Measurements from ENCODE around the gene TAF11L4. TPM values are rescaled to one million over a fixed set of nuclear protein-coding genes. Genes with fewer than 3 reads are reported as not detected.
"Not testable (repeated sequence)": the region's sequence is repeated elsewhere in the genome, so short reads cannot be mapped to it uniquely, and the experiment has no call there.

TAF11L4 gene
- total and polyA plus RNA-seq, 3 experiments from 2014 or later, result not detected

DNA sequence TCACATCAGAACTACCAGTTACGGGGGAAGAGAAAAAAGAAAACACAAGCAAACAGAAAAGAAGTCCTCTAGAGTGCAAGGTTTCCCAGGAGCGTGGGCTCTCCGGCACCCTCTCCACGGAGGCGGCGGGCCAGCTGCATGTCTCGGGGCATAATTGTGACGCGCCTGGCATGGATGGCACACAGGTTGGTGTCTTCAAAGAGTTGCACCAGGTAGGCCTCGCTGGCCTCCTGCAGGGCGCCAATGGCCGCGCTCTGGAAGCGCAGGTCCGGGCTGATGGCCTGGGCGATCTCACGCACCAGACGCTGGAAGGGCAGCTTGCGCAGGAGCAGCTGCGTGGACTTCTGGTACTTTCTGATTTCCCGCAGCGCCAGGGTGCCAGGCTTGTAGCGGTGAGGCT is 30.3 kb upstream of the TAF11L4 start:
- H3K27ac Mint-ChIP-seq; DNase-seq; H3K36me3 Mint-ChIP-seq; H3K4me1 ChIP-seq (ENCODE audit: insufficient read depth, low read length); POLR2A ChIA-PET; CTCF ChIA-PET; H3K27me3 Mint-ChIP-seq; H3K27ac ChIP-seq (ENCODE audit: low read depth, low read length); H3K4me3 Mint-ChIP-seq; H3K4me3 ChIP-seq (ENCODE audit: low read length); H3K4me1 Mint-ChIP-seq; H3K9me3 ChIP-seq (ENCODE audit: low read length); H3K27me3 ChIP-seq (ENCODE audit: insufficient read depth, low read length, poor library complexity, severe bottlenecking); H3K36me3 ChIP-seq (ENCODE audit: insufficient read depth, low read length): not testable (repeated sequence)
- peaks cover 4 to 34% (median 16%) of the 10 kb centered on the region in 5 donors for H3K9me3 Mint-ChIP-seq

DNA sequence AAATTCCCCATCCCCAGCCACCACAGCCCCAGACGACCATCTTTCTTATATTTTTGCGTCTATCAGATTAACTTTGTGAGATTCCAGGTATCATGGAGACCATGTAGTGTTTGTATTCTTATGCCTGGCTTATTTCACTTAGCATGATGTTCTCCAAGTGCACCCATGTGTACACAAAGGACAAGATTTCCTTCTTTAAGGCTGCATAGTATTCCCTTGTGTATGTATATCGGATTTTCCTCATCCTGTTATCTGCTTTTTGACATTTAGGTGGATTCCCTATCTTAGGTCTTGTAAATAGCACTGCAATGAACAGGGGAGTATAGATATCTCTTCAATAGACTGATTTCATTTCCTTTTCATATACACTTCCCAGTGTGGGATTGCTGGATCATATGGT is 28.8 kb upstream of the TAF11L4 start:
- H3K36me3 Mint-ChIP-seq, result no peaks in the 10 kb centered on the region
- no peaks in the 10 kb centered on the region for H3K27me3 ChIP-seq (ENCODE audit: insufficient read depth, low read length, poor library complexity, severe bottlenecking)

DNA sequence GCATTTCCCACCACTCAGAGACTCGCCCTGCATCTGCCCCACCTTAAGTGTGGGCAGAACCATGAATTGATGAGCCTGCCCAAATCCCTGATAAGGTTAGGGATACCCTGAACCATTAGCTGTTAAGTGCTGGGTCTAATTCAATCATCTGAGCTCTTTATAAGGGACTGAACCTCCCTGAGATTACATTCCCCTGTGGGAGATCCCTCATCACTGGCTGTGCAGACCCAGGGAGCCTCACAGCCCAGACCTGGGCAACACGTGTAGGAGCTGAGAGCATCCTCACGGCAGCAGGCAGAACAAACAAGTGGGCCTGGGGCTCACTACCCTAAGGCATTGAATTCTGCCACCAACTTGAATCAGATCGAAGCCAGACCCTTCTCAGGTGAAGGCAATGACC is 24.2 kb upstream of the TAF11L4 start:
- no peak overlapping the region for H3K27ac ChIP-seq (ENCODE audit: low read depth, low read length)
- Mint-ChIP-seq H3K36me3 (no peaks in the 10 kb centered on the region), H3K4me3 (no peak overlapping the region), H3K9me3 (peaks cover 3 to 12% (median 5%) of the 10 kb centered on the region in 5 donors), H3K4me1 (no peaks in the 10 kb centered on the region), H3K27me3 (no peaks in the 10 kb centered on the region), H3K27ac (no peak overlapping the region)
- H3K27me3 ChIP-seq (ENCODE audit: insufficient read depth, low read length, poor library complexity, severe bottlenecking), result no peaks in the 10 kb centered on the region
- H3K4me1 ChIP-seq (ENCODE audit: insufficient read depth, low read length), result no peaks in the 10 kb centered on the region
- no peaks in the 10 kb centered on the region for H3K9me3 ChIP-seq (ENCODE audit: low read length)
- DNase-seq, result no peak
- H3K36me3 ChIP-seq (ENCODE audit: insufficient read depth, low read length), result no peaks in the 10 kb centered on the region
- CTCF ChIA-PET, result no interaction called here
- POLR2A ChIA-PET, result no interaction called here
- no peak overlapping the region for H3K4me3 ChIP-seq (ENCODE audit: low read length)

More for the DNA sequence above, 28.8 kb upstream of the TAF11L4 start:
- no peak overlapping the region for H3K27ac Mint-ChIP-seq
- no peak overlapping the region for H3K27ac ChIP-seq (ENCODE audit: low read depth, low read length)
- no peaks in the 10 kb centered on the region for H3K27me3 Mint-ChIP-seq
- no peak for DNase-seq
- ChIA-PET POLR2A (no interaction called here), CTCF (no interaction called here)
- H3K4me1 Mint-ChIP-seq, result no peaks in the 10 kb centered on the region
- H3K9me3 ChIP-seq (ENCODE audit: low read length), result no peaks in the 10 kb centered on the region
- H3K4me1 ChIP-seq (ENCODE audit: insufficient read depth, low read length), result no peaks in the 10 kb centered on the region
- H3K9me3 Mint-ChIP-seq, result peaks cover 4 to 33% (median 15%) of the 10 kb centered on the region in 5 donors
- H3K4me3 ChIP-seq (ENCODE audit: low read length), result no peak overlapping the region
- H3K36me3 ChIP-seq (ENCODE audit: insufficient read depth, low read length), result no peaks in the 10 kb centered on the region
- H3K4me3 Mint-ChIP-seq, result no peak overlapping the region

DNA sequence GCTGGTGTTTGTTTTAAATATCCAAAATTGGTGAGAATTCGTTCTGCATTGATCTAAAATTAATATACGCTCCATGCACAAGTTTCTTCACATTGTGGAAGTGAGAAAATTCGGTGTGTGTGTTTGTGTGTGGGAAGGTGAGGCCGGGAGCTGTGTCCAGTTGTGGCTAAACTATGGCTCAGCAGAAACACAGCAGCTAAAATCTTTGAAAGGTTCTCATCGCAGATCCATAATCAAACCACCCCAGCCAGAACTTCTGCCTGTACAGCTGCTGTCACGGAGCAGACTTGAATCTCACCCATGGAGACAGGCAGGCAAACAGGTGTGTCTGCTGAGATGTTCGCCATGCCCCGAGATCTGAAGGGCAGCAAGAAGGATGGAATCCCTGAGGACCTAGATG is 23.7 kb upstream of the TAF11L4 start, which contains the start of gene TAF11L2:
Gene TAF11L2 (plus strand): TSS at position 301 of the 400 bp plus-strand sequence.
- H3K36me3 ChIP-seq (ENCODE audit: insufficient read depth, low read length); H3K4me3 Mint-ChIP-seq; H3K36me3 Mint-ChIP-seq; POLR2A ChIA-PET; H3K4me1 Mint-ChIP-seq; H3K4me3 ChIP-seq (ENCODE audit: low read length); H3K27ac ChIP-seq (ENCODE audit: low read depth, low read length); H3K9me3 Mint-ChIP-seq; DNase-seq; H3K27me3 ChIP-seq (ENCODE audit: insufficient read depth, low read length, poor library complexity, severe bottlenecking); CTCF ChIA-PET; H3K4me1 ChIP-seq (ENCODE audit: insufficient read depth, low read length); H3K27me3 Mint-ChIP-seq; H3K9me3 ChIP-seq (ENCODE audit: low read length): not testable (repeated sequence)
- peak within 1 kb of the TSS in 1 of 8 donors; percentile 44 for H3K27ac Mint-ChIP-seq

DNA sequence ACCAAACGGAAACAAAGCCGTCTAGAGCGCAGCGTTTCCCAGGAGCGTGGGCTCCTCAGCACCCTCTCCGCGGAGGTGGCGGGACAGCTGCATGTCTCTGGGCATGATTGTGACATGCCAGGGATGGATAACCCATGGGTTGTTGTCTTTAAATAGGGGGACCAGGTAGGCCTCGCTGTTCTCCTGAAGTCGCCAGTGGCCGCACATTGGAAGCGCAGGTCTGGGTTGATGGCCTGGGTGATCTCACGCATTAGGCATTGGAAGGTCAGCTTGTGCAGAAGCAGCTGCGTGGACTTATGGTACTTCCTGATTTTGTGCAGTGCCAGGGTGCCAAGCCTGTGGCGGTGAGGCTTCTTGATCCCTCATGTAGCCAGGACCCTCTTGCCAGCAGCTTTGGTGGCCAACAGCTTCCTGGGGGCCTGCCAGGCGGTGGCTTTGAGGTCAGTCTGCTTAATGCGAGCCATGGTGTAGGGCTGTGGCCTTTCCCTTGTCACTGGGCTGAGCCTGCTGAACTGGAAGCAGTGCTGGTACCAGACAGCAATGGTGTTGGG is 9.8 kb upstream of the TAF11L4 start:
- H3K4me3 ChIP-seq (ENCODE audit: low read length), result no peak overlapping the region
- CTCF ChIA-PET, result no interaction called here
- Mint-ChIP-seq H3K4me1 (no peaks in the 10 kb centered on the region), H3K4me3 (no peak overlapping the region), H3K27ac (no peak overlapping the region), H3K27me3 (no peaks in the 10 kb centered on the region), H3K9me3 (peaks cover 2 to 16% (median 6%) of the 10 kb centered on the region in 5 donors), H3K36me3 (no peaks in the 10 kb centered on the region)
- no peaks in the 10 kb centered on the region for H3K36me3 ChIP-seq (ENCODE audit: insufficient read depth, low read length)
- no peak overlapping the region for H3K27ac ChIP-seq (ENCODE audit: low read depth, low read length)
- H3K9me3 ChIP-seq (ENCODE audit: low read length), result no peaks in the 10 kb centered on the region
- no peaks in the 10 kb centered on the region for H3K27me3 ChIP-seq (ENCODE audit: insufficient read depth, low read length, poor library complexity, severe bottlenecking)
- DNase-seq, result no peak
- H3K4me1 ChIP-seq (ENCODE audit: insufficient read depth, low read length), result no peaks in the 10 kb centered on the region
- POLR2A ChIA-PET, result no interaction called here

DNA sequence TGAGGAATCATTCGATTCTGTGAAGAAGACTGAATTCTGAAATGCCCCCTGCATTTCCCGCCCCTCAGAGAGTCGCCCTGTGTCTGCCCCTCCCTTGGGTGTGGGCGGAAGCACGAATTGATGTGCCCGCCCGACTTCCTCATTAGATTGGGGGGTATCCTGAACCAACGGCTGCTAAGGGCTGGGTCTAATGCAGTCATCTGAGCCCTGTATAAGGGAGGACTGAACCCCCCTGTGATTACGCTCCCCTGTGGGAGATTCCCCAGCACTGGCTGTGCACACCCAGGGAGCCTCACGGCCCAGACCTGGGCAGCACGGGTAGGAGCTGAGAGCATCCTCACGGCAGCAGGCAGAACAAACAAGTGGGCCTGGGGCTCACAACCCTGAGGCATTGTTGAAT is 4.1 kb upstream of the TAF11L4 start:
- H3K9me3 Mint-ChIP-seq; H3K27me3 Mint-ChIP-seq; H3K27me3 ChIP-seq (ENCODE audit: insufficient read depth, low read length, poor library complexity, severe bottlenecking); H3K4me3 Mint-ChIP-seq; H3K9me3 ChIP-seq (ENCODE audit: low read length); H3K4me1 Mint-ChIP-seq; H3K27ac Mint-ChIP-seq; H3K4me3 ChIP-seq (ENCODE audit: low read length); H3K36me3 Mint-ChIP-seq; CTCF ChIA-PET; H3K36me3 ChIP-seq (ENCODE audit: insufficient read depth, low read length); POLR2A ChIA-PET; H3K4me1 ChIP-seq (ENCODE audit: insufficient read depth, low read length); DNase-seq; H3K27ac ChIP-seq (ENCODE audit: low read depth, low read length): not testable (repeated sequence)

DNA sequence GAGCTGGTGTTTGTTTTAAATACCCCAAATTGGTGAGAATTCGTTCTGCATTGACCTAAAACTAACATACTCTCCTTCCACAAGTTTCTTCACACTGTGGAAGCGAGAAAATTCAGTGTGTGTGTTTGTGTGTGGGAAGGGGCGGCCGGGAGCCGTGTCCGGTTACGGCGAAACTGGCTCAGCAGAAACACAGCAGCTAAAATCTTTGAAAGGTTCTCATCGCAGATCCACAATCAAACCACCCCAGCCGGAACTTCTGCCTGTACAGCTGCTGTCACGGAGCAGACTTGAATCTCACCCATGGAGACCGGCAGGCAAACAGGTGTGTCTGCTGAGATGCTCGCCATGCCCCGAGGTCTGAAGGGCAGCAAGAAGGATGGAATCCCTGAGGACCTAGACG is 3.5 kb upstream of the TAF11L4 start, which contains the start of gene TAF11L3:
Gene TAF11L3 (plus strand): TSS at position 301 of the 400 bp plus-strand sequence.
- H3K27ac Mint-ChIP-seq; H3K9me3 ChIP-seq (ENCODE audit: low read length); H3K36me3 Mint-ChIP-seq; H3K4me1 Mint-ChIP-seq; H3K27ac ChIP-seq (ENCODE audit: low read depth, low read length); H3K36me3 ChIP-seq (ENCODE audit: insufficient read depth, low read length); H3K9me3 Mint-ChIP-seq; POLR2A ChIA-PET; DNase-seq; H3K4me3 Mint-ChIP-seq; H3K4me1 ChIP-seq (ENCODE audit: insufficient read depth, low read length); H3K27me3 ChIP-seq (ENCODE audit: insufficient read depth, low read length, poor library complexity, severe bottlenecking); CTCF ChIA-PET; H3K27me3 Mint-ChIP-seq; H3K4me3 ChIP-seq (ENCODE audit: low read length): not testable (repeated sequence)

DNA sequence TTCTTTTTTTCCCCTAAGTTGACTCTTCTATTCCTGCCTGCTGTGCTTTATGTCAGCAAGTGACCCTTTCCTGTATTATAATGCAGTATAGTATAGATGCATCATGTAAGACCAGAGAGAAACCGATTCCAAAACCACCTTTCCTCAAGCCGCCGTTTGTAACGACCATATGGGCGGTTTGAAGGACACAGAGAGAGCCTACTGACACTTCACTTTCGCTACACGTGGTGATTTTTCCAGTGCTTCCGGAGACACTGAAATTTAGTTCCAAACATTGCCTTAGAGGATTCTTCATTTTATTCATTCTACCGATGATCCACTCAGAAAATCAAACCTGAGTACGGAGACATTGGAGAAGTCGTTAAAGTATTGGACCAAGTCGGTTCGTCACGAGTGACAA is 2.1 kb upstream of the TAF11L4 start:
- H3K27me3 Mint-ChIP-seq; H3K27ac Mint-ChIP-seq; H3K4me1 ChIP-seq (ENCODE audit: insufficient read depth, low read length); H3K9me3 Mint-ChIP-seq; H3K4me3 Mint-ChIP-seq; H3K4me3 ChIP-seq (ENCODE audit: low read length); DNase-seq; H3K36me3 Mint-ChIP-seq; POLR2A ChIA-PET; H3K27ac ChIP-seq (ENCODE audit: low read depth, low read length); H3K36me3 ChIP-seq (ENCODE audit: insufficient read depth, low read length); CTCF ChIA-PET; H3K9me3 ChIP-seq (ENCODE audit: low read length); H3K4me1 Mint-ChIP-seq; H3K27me3 ChIP-seq (ENCODE audit: insufficient read depth, low read length, poor library complexity, severe bottlenecking): not testable (repeated sequence)

DNA sequence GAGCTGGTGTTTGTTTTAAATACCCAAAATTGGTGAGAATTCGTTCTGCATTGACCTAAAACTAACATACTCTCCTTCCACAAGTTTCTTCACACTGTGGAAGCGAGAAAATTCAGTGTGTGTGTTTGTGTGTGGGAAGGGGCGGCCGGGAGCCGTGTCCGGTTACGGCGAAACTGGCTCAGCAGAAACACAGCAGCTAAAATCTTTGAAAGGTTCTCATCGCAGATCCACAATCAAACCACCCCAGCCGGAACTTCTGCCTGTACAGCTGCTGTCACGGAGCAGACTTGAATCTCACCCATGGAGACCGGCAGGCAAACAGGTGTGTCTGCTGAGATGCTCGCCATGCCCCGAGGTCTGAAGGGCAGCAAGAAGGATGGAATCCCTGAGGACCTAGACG is 3.3 kb downstream of the TAF11L4 start, which contains the start of gene TAF11L5:
Gene TAF11L5 (plus strand): TSS at position 301 of the 400 bp plus-strand sequence.
- not testable (repeated sequence) for H3K27ac Mint-ChIP-seq; H3K27ac ChIP-seq (ENCODE audit: low read depth, low read length); H3K4me1 ChIP-seq (ENCODE audit: insufficient read depth, low read length)

More for the DNA sequence above, 3.3 kb downstream of the TAF11L4 start, which contains the start of gene TAF11L5:
- DNase-seq; H3K4me1 Mint-ChIP-seq; H3K4me3 ChIP-seq (ENCODE audit: low read length); H3K4me3 Mint-ChIP-seq; H3K36me3 ChIP-seq (ENCODE audit: insufficient read depth, low read length); CTCF ChIA-PET; H3K9me3 Mint-ChIP-seq; H3K27me3 ChIP-seq (ENCODE audit: insufficient read depth, low read length, poor library complexity, severe bottlenecking); POLR2A ChIA-PET; H3K9me3 ChIP-seq (ENCODE audit: low read length); H3K27me3 Mint-ChIP-seq; H3K36me3 Mint-ChIP-seq: not testable (repeated sequence)

Measured in CD8-positive, alpha-beta memory T cell (primary cell).